ENCODE results near the gene EYA2. TPM values are rescaled to one million over a fixed set of nuclear protein-coding genes. Genes with fewer than 3 reads are reported as not detected.

Gene EYA2
- total RNA-seq, 1 donor from 2014 or later = 94.1 TPM

- Mint-ChIP-seq H3K4me3 (ENCODE audit: unreplicated experiment) (no peak overlapping the region), H3K27ac (ENCODE audit: unreplicated experiment) (peak overlapping the region; percentile 35), H3K27me3 (ENCODE audit: unreplicated experiment) (peaks cover 8% of the 10 kb centered on the region), H3K9me3 (ENCODE audit: unreplicated experiment) (peaks cover 4% of the 10 kb centered on the region), H3K36me3 (ENCODE audit: unreplicated experiment) (peaks cover 5% of the 10 kb centered on the region), H3K4me1 (ENCODE audit: low read depth, unreplicated experiment) (peaks cover 34% of the 10 kb centered on the region)
- DNase-seq = no peak
- TF ChIP-seq, protein P1, sequence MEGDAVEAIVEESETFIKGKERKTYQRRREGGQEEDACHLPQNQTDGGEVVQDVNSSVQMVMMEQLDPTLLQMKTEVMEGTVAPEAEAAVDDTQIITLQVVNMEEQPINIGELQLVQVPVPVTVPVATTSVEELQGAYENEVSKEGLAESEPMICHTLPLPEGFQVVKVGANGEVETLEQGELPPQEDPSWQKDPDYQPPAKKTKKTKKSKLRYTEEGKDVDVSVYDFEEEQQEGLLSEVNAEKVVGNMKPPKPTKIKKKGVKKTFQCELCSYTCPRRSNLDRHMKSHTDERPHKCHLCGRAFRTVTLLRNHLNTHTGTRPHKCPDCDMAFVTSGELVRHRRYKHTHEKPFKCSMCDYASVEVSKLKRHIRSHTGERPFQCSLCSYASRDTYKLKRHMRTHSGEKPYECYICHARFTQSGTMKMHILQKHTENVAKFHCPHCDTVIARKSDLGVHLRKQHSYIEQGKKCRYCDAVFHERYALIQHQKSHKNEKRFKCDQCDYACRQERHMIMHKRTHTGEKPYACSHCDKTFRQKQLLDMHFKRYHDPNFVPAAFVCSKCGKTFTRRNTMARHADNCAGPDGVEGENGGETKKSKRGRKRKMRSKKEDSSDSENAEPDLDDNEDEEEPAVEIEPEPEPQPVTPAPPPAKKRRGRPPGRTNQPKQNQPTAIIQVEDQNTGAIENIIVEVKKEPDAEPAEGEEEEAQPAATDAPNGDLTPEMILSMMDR (IDR thresholded peaks at IDR 0.05; ENCODE audit: partially characterized antibody, unreplicated experiment) = no peak
Observed at GRCh38 chr20:47035026-47035590, 140.5 kb downstream of the EYA2 start.

- Mint-ChIP-seq H3K4me1 (ENCODE audit: low read depth, unreplicated experiment) (peaks cover 25% of the 10 kb centered on the region), H3K36me3 (ENCODE audit: unreplicated experiment) (peaks cover 5% of the 10 kb centered on the region), H3K27ac (ENCODE audit: unreplicated experiment) (no peak overlapping the region), H3K27me3 (ENCODE audit: unreplicated experiment) (peaks cover 3% of the 10 kb centered on the region), H3K4me3 (ENCODE audit: unreplicated experiment) (no peak overlapping the region), H3K9me3 (ENCODE audit: unreplicated experiment) (peaks cover 4% of the 10 kb centered on the region)
- TF ChIP-seq, protein P1 (IDR thresholded peaks at IDR 0.05; ENCODE audit: partially characterized antibody, unreplicated experiment) = no peak
- no peak for DNase-seq
Observed at GRCh38 chr20:47036091-47036870, 141.6 kb downstream of the EYA2 start.

DNA sequence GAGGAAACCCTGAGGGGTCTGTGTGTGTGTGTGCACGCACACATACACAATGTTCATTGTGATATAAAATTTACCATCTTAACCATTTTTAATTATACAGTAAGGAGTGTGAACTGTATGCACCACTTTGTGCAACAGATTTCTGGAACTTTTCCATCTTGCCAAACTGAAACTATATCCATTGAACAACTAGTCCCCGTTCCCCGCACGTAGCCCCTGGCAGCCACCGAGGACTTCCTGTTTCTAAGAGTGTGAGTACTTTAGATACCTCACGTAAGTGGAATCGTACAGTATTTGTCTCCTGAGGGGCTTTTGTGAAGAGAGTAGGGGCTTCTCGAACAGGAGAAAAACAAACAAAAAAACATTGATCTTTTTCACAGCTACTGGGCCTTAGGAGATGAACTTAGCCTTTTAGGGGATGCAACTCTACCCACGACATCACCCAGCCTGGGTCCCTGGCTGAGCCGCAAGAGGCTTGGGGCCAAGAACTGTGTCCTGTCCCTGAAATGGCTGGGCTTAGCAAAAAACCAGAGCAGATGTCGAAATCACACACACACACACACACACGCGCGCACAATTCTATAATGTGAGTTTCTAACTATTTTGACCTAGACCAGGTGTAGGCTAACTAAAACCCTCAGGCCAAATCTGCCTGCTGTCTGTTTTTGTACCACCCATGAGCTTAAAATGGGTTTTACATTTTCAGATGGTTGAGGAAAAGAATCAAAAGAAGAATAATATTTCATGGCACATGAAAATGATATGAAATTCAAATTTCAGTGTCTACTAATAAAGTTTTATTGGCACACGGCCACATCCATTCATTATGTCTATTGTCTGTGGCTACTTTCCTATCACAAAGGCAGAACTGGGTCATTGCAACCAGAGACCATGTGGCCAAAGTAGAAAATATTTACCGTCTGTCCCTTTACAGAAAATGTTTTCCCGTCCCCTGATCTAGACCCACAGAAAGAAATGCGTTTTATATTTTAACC, 144.2 kb downstream of the EYA2 start:
- H3K27ac Mint-ChIP-seq (ENCODE audit: unreplicated experiment) = peak overlapping the region; percentile 30
- peaks cover 5% of the 10 kb centered on the region for H3K36me3 Mint-ChIP-seq (ENCODE audit: unreplicated experiment)
- peaks cover 4% of the 10 kb centered on the region for H3K9me3 Mint-ChIP-seq (ENCODE audit: unreplicated experiment)
- peaks cover 3% of the 10 kb centered on the region for H3K27me3 Mint-ChIP-seq (ENCODE audit: unreplicated experiment)
- H3K4me3 Mint-ChIP-seq (ENCODE audit: unreplicated experiment) = no peak overlapping the region
- H3K4me1 Mint-ChIP-seq (ENCODE audit: low read depth, unreplicated experiment) = peaks cover 17% of the 10 kb centered on the region
- DNase-seq = no peak
- TF ChIP-seq, protein P1 (IDR thresholded peaks at IDR 0.05; ENCODE audit: partially characterized antibody, unreplicated experiment) = no peak

DNA sequence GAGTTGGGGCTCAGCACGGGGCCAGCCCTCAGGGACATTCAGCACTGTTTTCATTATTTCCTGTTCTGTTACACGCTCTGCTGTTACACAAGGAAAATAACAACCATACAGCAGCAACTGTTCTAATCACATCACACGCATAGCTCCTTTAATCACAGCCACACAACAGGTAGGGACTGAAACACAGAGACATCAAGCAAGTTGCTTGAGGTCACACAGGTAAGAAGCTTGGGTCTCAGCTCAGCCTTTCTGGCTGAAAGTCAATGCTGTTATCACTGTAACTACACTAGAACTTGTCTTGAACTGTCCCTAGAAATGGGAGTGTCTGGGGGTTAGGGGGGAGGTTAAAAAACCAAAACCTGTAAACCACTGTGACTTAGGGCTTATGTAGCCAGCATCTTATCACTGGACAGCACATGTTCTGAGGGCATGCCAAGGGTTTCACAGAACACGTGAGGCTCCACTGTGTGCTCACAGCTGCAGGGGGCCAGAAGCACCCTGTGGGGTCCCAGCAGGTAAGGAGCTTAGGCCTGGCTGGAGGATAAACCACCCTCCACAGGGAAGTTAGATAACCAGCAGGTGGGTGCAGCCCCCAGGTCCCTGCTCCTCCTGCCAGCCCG, 146.0 kb downstream of the EYA2 start:
- no peak overlapping the region for H3K4me3 Mint-ChIP-seq (ENCODE audit: unreplicated experiment)
- no peak for DNase-seq
- H3K27me3 Mint-ChIP-seq (ENCODE audit: unreplicated experiment) = no peaks in the 10 kb centered on the region
- H3K4me1 Mint-ChIP-seq (ENCODE audit: low read depth, unreplicated experiment) = peaks cover 10% of the 10 kb centered on the region
- peaks cover 7% of the 10 kb centered on the region for H3K9me3 Mint-ChIP-seq (ENCODE audit: unreplicated experiment)
- TF ChIP-seq, protein P1 (IDR thresholded peaks at IDR 0.05; ENCODE audit: partially characterized antibody, unreplicated experiment) = no peak
- H3K36me3 Mint-ChIP-seq (ENCODE audit: unreplicated experiment) = peaks cover 13% of the 10 kb centered on the region
- peak overlapping the region; percentile 12 for H3K27ac Mint-ChIP-seq (ENCODE audit: unreplicated experiment)

Data from glutamatergic neuron (in vitro differentiated cells).